K562 (cell line): ENCODE measurements around the gene CTIF. TPM values are rescaled to one million over a fixed set of nuclear protein-coding genes. Genes with fewer than 3 reads are reported as not detected.

Experiments used
- ATAC-seq: fragments of 200-7000 bp; cut with Tn5 transposase; 3 replicates; pipeline ENCODE4 v1.9.1; 2020; ENCODE audit warnings: moderate library complexity
- BruUV-seq: library from RNA; stranded (reverse); fragments of 400-500 nt; replicated peaks from 2 replicates; lab custom pipeline; 2021; lab: Mats Ljungman, UMichigan
- CTCF ChIA-PET: fragments of 300-600 bp; formaldehyde crosslinking; extraction: SDS; loops from one replicate; lab custom pipeline; 2021; ENCODE audit warnings: low intra/inter-chr PET ratio; lab: Yijun Ruan, JAX
- POLR2A ChIA-PET: fragments of 300-600, 350-650 bp; sonication (Branson Sonifier 250); formaldehyde crosslinking; extraction: SDS; loops from one replicate; lab custom pipeline; 2021; ENCODE audit warnings: antibody characterized with exemption, inconsistent platforms; lab: Yijun Ruan, JAX
- DNase-seq, 4 experiments: peaks; one replicate each; pipeline versions ENCODE4 v3.0.0 to v3.0.0-alpha.2; 2011 to 2018; ENCODE audit warnings: low spot score in 3 of 4, mixed read lengths in 3 of 4; ENCODE audit errors: extremely low read depth in 1 of 4
- FAIRE-seq: peaks from 2 replicates; lab custom pipeline; 2011; peaks lifted over from hg19 to GRCh38; lab: Jason Lieb, UNC
- H2AFZ ChIP-seq: 2 replicates; pipeline ENCODE4 v1.6.0; 2011; ENCODE audit warnings: low read depth, low read length, control low read depth, inconsistent platforms
- H3K27ac ChIP-seq: fragments of 200-600 bp; 3 replicates; pipeline ENCODE4 v1.8.0; 2011; ENCODE audit warnings: low read depth, mild to moderate bottlenecking, control low read depth, inconsistent platforms, low read length, moderate library complexity, mixed read lengths; ENCODE audit errors: extremely low read depth
- H3K27me3 ChIP-seq, 2 experiments: fragments of 300-600 bp in 1 of 2; 2 replicates in 1 of 2; 3 replicates in 1 of 2; pipeline versions ENCODE4 v1.6.0 to v1.8.0; 2011; ENCODE audit warnings: inconsistent platforms in 2 of 2, low read length in 2 of 2, mild to moderate bottlenecking in 1 of 2, mixed read lengths in 1 of 2, moderate library complexity in 1 of 2; ENCODE audit not compliant: control insufficient read depth in 2 of 2, insufficient read depth in 2 of 2
- H3K36me3 ChIP-seq: fragments of 300-600 bp; 3 replicates; pipeline ENCODE4 v1.8.0; 2011; ENCODE audit warnings: mild to moderate bottlenecking, low read length, inconsistent platforms; ENCODE audit not compliant: control insufficient read depth, insufficient read depth
- H3K4me1 ChIP-seq, 2 experiments: fragments of 200-600 bp in 1 of 2; replicated peaks in 1 of 2; 2 replicates in 1 of 2; 3 replicates in 1 of 2; pipeline versions ENCODE4 v1.5.1 to v1.8.0; 2011; ENCODE audit warnings: inconsistent platforms in 2 of 2, low read length in 2 of 2, mild to moderate bottlenecking in 1 of 2, mixed read lengths in 1 of 2, moderate library complexity in 1 of 2; ENCODE audit not compliant: control insufficient read depth in 2 of 2, insufficient read depth in 2 of 2
- H3K4me2 ChIP-seq: 2 replicates; pipeline ENCODE4 v1.6.1; 2011; ENCODE audit warnings: low read length, control low read depth, inconsistent platforms, mixed read lengths; ENCODE audit not compliant: insufficient read depth
- H3K4me3 ChIP-seq: fragments of 200-600 bp; sonication (generic), shearing (Covaris generic); 2 replicates; pipeline ENCODE4 v1.5.1; 2016; ENCODE audit warnings: control low read depth, inconsistent platforms
- H3K79me2 ChIP-seq: fragments of 200-600 bp; 3 replicates; pipeline ENCODE4 v1.8.0; 2011; ENCODE audit warnings: low read length, inconsistent platforms; ENCODE audit not compliant: control insufficient read depth, insufficient read depth
- H3K9ac ChIP-seq, 2 experiments: 2 replicates each; pipeline versions ENCODE4 v1.6.0 to v1.6.1; 2011; ENCODE audit warnings: low read depth in 2 of 2, low read length in 2 of 2, control low read depth in 1 of 2, inconsistent platforms in 1 of 2, mild to moderate bottlenecking in 1 of 2, mixed read lengths in 1 of 2; ENCODE audit not compliant: insufficient read depth in 1 of 2
- H3K9me1 ChIP-seq: one replicate; pipeline ENCODE4 v1.6.0; 2011; ENCODE audit warnings: inconsistent platforms, mild to moderate bottlenecking, low read length, moderate library complexity; ENCODE audit not compliant: control insufficient read depth, insufficient read depth
- H3K9me3 ChIP-seq: replicated peaks from 2 replicates; pipeline ENCODE4 v1.5.1; 2011; ENCODE audit warnings: low read depth, low read length, inconsistent platforms; ENCODE audit not compliant: control insufficient read depth, insufficient read depth
- H4K20me1 ChIP-seq: replicated peaks from 2 replicates; pipeline ENCODE4 v1.6.1; 2011; ENCODE audit warnings: low read length, inconsistent platforms, mixed read lengths; ENCODE audit not compliant: control insufficient read depth, insufficient read depth
- CHD2 ChIP-seq: IDR thresholded peaks from 2 replicates; pipeline ENCODE4 v1.6.1; 2011; ENCODE audit warnings: low read depth, low read length
- EGR1 ChIP-seq: fragments of 450-650 bp; conservative IDR thresholded peaks from 2 replicates; pipeline ENCODE4 v1.6.1; 2017; ENCODE audit warnings: mild to moderate bottlenecking
- ESRRA ChIP-seq: fragments of 450-650 bp; IDR thresholded peaks from 2 replicates; pipeline ENCODE4 v1.6.1; 2014; ENCODE audit warnings: low read depth, mild to moderate bottlenecking, moderate library complexity, borderline replicate concordance
- GABPB2 ChIP-seq: fragments of 250-450 bp; sonication (Bioruptor Pico); conservative IDR thresholded peaks from 2 replicates; pipeline ENCODE4 v1.5.1; 2021; ENCODE audit warnings: mild to moderate bottlenecking
- HDAC6 ChIP-seq: IDR thresholded peaks from 2 replicates; pipeline ENCODE4 v1.6.1; 2012; ENCODE audit warnings: low read depth, mild to moderate bottlenecking, control low read depth, inconsistent platforms, low read length, moderate library complexity
- KAT2B ChIP-seq: IDR thresholded peaks from one replicate; pipeline ENCODE4 v1.6.1; 2012; ENCODE audit warnings: low read depth, mild to moderate bottlenecking, control low read depth, inconsistent platforms, low read length, moderate library complexity
- MCM2 ChIP-seq: fragments of 450-650 bp; IDR thresholded peaks from 2 replicates; pipeline ENCODE4 v1.6.1; 2017; ENCODE audit warnings: low read depth, mild to moderate bottlenecking
- MEF2D ChIP-seq: conservative IDR thresholded peaks from 2 replicates; pipeline ENCODE4 v1.6.1; 2016; ENCODE audit warnings: low read depth, missing genetic modification characterization, missing compliant biosample characterization
- NCOR1 ChIP-seq: fragments of 450-650 bp; IDR thresholded peaks from 2 replicates; pipeline ENCODE4 v1.6.1; 2016; ENCODE audit warnings: mild to moderate bottlenecking, moderate library complexity
- NFATC3 ChIP-seq: fragments of 450-650 bp; IDR thresholded peaks from 2 replicates; pipeline ENCODE4 v1.6.1; 2017; ENCODE audit warnings: mild to moderate bottlenecking
- SLC30A9 ChIP-seq: fragments of 250-450 bp; sonication (Bioruptor Pico); IDR thresholded peaks from 2 replicates; pipeline ENCODE4 v1.8.0; 2022; ENCODE audit warnings: mild to moderate bottlenecking, moderate library complexity
- THAP7 ChIP-seq: fragments of 250-450 bp; sonication (Bioruptor Pico); IDR thresholded peaks from 2 replicates; pipeline ENCODE4 v1.5.0; 2021
- YBX1 ChIP-seq: fragments of 450-650 bp; IDR thresholded peaks from 2 replicates; pipeline ENCODE4 v1.7.1; 2016; ENCODE audit warnings: mild to moderate bottlenecking
- ZMIZ1 ChIP-seq, 2 experiments: fragments of 150-350 bp in 1 of 2; IDR thresholded peaks; 2 replicates each; pipeline ENCODE4 v1.6.1; 2012 to 2016; ENCODE audit warnings: low read depth in 2 of 2, low read length in 2 of 2, mild to moderate bottlenecking in 1 of 2, moderate library complexity in 1 of 2
- ZNF780A ChIP-seq: fragments of 250-450 bp; sonication (Bioruptor Pico); IDR thresholded peaks from 2 replicates; pipeline ENCODE4 v1.5.0; 2021; ENCODE audit warnings: mild to moderate bottlenecking
- ZZZ3 ChIP-seq: fragments of 450-650 bp; IDR thresholded peaks from 2 replicates; pipeline ENCODE4 v1.6.1; 2016; ENCODE audit warnings: antibody characterized with exemption, mild to moderate bottlenecking, moderate library complexity
- WGBS: fragments of 100-300 bp; shearing (Covaris generic); methylation state at CpG from one replicate; pipeline ENCODE4 v1.1.6; 2016; ENCODE audit warnings: low coverage, mixed read lengths; ENCODE audit not compliant: insufficient coverage; ENCODE audit errors: missing lambda C conversion rate; 5-methylcytosine and 5-hydroxymethylcytosine counted together
- in situ Hi-C: fragments of 300-500 bp; cut with MboI; formaldehyde crosslinking; loops from 4 replicates; pipeline ENCODE4 v1.15.0; 2018; ENCODE audit warnings: inconsistent platforms, mixed read lengths
- intact Hi-C: fragments of 100-400 bp; cut with micrococcal nuclease; formaldehyde crosslinking; loops from 2 replicates; pipeline ENCODE4 v1.14.2; 2022
- polyA plus RNA-seq, 8 experiments: library from polyadenylated mRNA; depleted of rRNA in 4 of 8; stranded (reverse) in 5 of 8; unstranded in 3 of 8; fragments of >200 nt; fragmentation: Nextera tagmentation in 2 of 8; fragmentation: Illumina TruSeq in 1 of 8; extraction: Ambion mirVana in 2 of 8; extraction: Trizol in 1 of 8; gene quantifications; 2 replicates each; pipeline versions ENCODE4 v1.2.1 to v1.2.3, GENCODE V29; 2011 to 2014; ENCODE audit warnings: inconsistent platforms in 1 of 8, missing spikeins in 1 of 8
- total RNA-seq, 7 experiments: library from RNA; depleted of rRNA in 6 of 7; stranded (reverse); fragments of >200 nt in 6 of 7; fragmentation: Illumina TruSeq in 2 of 7; extraction: Trizol in 2 of 7; gene quantifications; 2 replicates each; pipeline versions ENCODE4 v1.2.1 to v1.2.3, GENCODE V29; 2011 to 2021; ENCODE audit warnings: low replicate concordance in 1 of 7
- TF ChIP-seq, protein P1 (sequence below): fragments of 250-450 bp; sonication (Bioruptor Pico); IDR thresholded peaks from 2 replicates; pipeline ENCODE4 v1.4.0; 2020; ENCODE audit warnings: mild to moderate bottlenecking, moderate library complexity, borderline replicate concordance

The CTIF gene
- total and polyA plus RNA-seq, 9 of the 15 experiments (the other 6 are each of a cell fraction or from before 2014, with no cell fraction given), result 0.17 to 11.5 (median 2.2) TPM

GRCh38 chr18:48811401-48811800 is 272.6 kb downstream of the CTIF start:
- no peaks in the 10 kb centered on the region for H3K79me2 ChIP-seq
- H3K9ac ChIP-seq, result no peak overlapping the region
- TF ChIP-seq YBX1 (no peak), MEF2D (tag) (no peak), ZZZ3 (no peak), MCM2 (no peak), SLC30A9 (CRISPR knock-in tag) (no peak), ESRRA (no peak), ZNF780A (CRISPR knock-in tag) (no peak), KAT2B (no peak), GABPB2 (CRISPR knock-in tag) (no peak), HDAC6 (no peak), ZMIZ1 (IDR thresholded peaks at IDR 0.05; ENCODE audit: low read depth in 2 of 2, low read length in 2 of 2) (no peak), NFATC3 (no peak), NCOR1 (no peak), THAP7 (CRISPR knock-in tag) (no peak), CHD2 (no peak), EGR1 (no peak)
- TF ChIP-seq, protein P1, sequence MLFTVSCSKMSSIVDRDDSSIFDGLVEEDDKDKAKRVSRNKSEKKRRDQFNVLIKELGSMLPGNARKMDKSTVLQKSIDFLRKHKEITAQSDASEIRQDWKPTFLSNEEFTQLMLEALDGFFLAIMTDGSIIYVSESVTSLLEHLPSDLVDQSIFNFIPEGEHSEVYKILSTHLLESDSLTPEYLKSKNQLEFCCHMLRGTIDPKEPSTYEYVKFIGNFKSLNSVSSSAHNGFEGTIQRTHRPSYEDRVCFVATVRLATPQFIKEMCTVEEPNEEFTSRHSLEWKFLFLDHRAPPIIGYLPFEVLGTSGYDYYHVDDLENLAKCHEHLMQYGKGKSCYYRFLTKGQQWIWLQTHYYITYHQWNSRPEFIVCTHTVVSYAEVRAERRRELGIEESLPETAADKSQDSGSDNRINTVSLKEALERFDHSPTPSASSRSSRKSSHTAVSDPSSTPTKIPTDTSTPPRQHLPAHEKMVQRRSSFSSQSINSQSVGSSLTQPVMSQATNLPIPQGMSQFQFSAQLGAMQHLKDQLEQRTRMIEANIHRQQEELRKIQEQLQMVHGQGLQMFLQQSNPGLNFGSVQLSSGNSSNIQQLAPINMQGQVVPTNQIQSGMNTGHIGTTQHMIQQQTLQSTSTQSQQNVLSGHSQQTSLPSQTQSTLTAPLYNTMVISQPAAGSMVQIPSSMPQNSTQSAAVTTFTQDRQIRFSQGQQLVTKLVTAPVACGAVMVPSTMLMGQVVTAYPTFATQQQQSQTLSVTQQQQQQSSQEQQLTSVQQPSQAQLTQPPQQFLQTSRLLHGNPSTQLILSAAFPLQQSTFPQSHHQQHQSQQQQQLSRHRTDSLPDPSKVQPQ (CRISPR knock-in tag), result no peak
- H3K4me3 ChIP-seq, result no peak overlapping the region
- in situ Hi-C loops (no loop called here), intact Hi-C loops (no loop called here)
- no TSS peak for BruUV-seq
- H3K36me3 ChIP-seq, result no peaks in the 10 kb centered on the region
- H3K9me3 ChIP-seq, result no peaks in the 10 kb centered on the region
- WGBS, result 61% methylated on average over 3 of the region's 3 CpGs
- no peak overlapping the region for H3K27ac ChIP-seq
- ChIA-PET POLR2A (no interaction called here), CTCF (no interaction called here)
- peaks cover 12 to 22% of the 10 kb centered on the region in 2 experiments; a peak in 3 of 5 replicates for H3K4me1 ChIP-seq
- FAIRE-seq, result no peak
- no peak overlapping the region for H2AFZ ChIP-seq
- DNase-seq, result no peak
- H3K4me2 ChIP-seq, result no peak overlapping the region
- ATAC-seq, result no peak
- no peaks in the 10 kb centered on the region for H3K27me3 ChIP-seq
- no peaks in the 10 kb centered on the region for H4K20me1 ChIP-seq
- H3K9me1 ChIP-seq, result no peaks in the 10 kb centered on the region
